ENCODE results near the gene EFR3B. TPM values are rescaled to one million over a fixed set of nuclear protein-coding genes. Genes with fewer than 3 reads are reported as not detected.

EFR3B gene
- total RNA-seq, 1 experiment from 2014 or later, result 8.9 TPM

GRCh38 chr2:25078170-25079049, 36.5 kb downstream of the EFR3B start (continued):
- no peak for TF ChIP-seq ZNF396 (CRISPR knock-in tag; IDR thresholded peaks at IDR 0.05; ENCODE audit: borderline replicate concordance)
- TF ChIP-seq OVOL2 (CRISPR knock-in tag; IDR thresholded peaks at IDR 0.05; ENCODE audit: borderline replicate concordance), result no peak
- TF ChIP-seq JAZF1 (CRISPR knock-in tag; IDR thresholded peaks at IDR 0.05), result no peak
- no peak for TF ChIP-seq PRRX2 (CRISPR knock-in tag; IDR thresholded peaks at IDR 0.05)
- no peak for TF ChIP-seq PRDM15 (CRISPR knock-in tag; IDR thresholded peaks at IDR 0.05)

GRCh38 chr2:25079050-25079635, 37.3 kb downstream of the EFR3B start:
- DNase-seq (ENCODE audit: low spot score), result no peak
- no peak for ATAC-seq
- CTCF ChIA-PET, result interaction anchor here (0.6 kb wide), 1 partner anchor 962 kb away, joined by 5 read pairs; no protein-coding TSS in a partner anchor
- peaks cover 2% of the 10 kb centered on the region; the same call in 1 of the 2 replicates for H3K36me3 Mint-ChIP-seq
- TF ChIP-seq CREB1 (CRISPR knock-in tag; IDR thresholded peaks at IDR 0.05), result no peak
- TF ChIP-seq CDX4 (CRISPR knock-in tag; IDR thresholded peaks at IDR 0.05; ENCODE audit: borderline replicate concordance), result no peak
- no peak for TF ChIP-seq FOXP4 (CRISPR knock-in tag; IDR thresholded peaks at IDR 0.05)
- no peak for TF ChIP-seq ETV6 (CRISPR knock-in tag; IDR thresholded peaks at IDR 0.05)
- no peak for TF ChIP-seq CTCF (IDR thresholded peaks at IDR 0.05)
- TF ChIP-seq IRF2 (CRISPR knock-in tag; IDR thresholded peaks at IDR 0.05; ENCODE audit: borderline replicate concordance, low read depth), result no peak
- H3K9me3 Mint-ChIP-seq, result peaks cover 6% of the 10 kb centered on the region; the same call in 1 of the 2 replicates
- no peak overlapping the region for H3K27ac Mint-ChIP-seq
- H3K27me3 Mint-ChIP-seq (ENCODE audit: low read depth), result no peaks in the 10 kb centered on the region
- POLR2A ChIA-PET, result interaction anchor here (0.6 kb wide), 1 partner anchor 15 kb away, joined by 7 read pairs; no protein-coding TSS in a partner anchor
- H3K4me3 Mint-ChIP-seq, result no peak overlapping the region
- H3K4me1 Mint-ChIP-seq, result peaks cover 8% of the 10 kb centered on the region

GRCh38 chr2:25081237-25081790, 39.4 kb downstream of the EFR3B start:
- H3K36me3 Mint-ChIP-seq, result no peaks in the 10 kb centered on the region
- ChIA-PET CTCF (interaction anchor here (0.8 kb wide), 1 partner anchor 48 kb away, joined by 4 read pairs; no protein-coding TSS in a partner anchor), POLR2A (no interaction called here)
- no peaks in the 10 kb centered on the region for H3K27me3 Mint-ChIP-seq (ENCODE audit: low read depth)
- no peaks in the 10 kb centered on the region for H3K9me3 Mint-ChIP-seq
- no peak overlapping the region for H3K27ac Mint-ChIP-seq
- DNase-seq (ENCODE audit: low spot score) (no peak), ATAC-seq (no peak)
- H3K4me3 Mint-ChIP-seq, result no peak overlapping the region
- H3K4me1 Mint-ChIP-seq, result peaks cover 8% of the 10 kb centered on the region
- TF ChIP-seq PREB (CRISPR knock-in tag; IDR thresholded peaks at IDR 0.05; ENCODE audit: borderline replicate concordance) (no peak), GRHL2 (CRISPR knock-in tag; IDR thresholded peaks at IDR 0.05; ENCODE audit: insufficient replicate concordance, severe bottlenecking) (no peak), ERG (CRISPR knock-in tag; IDR thresholded peaks at IDR 0.05) (no peak), ESRRA (CRISPR knock-in tag; IDR thresholded peaks at IDR 0.05; ENCODE audit: borderline replicate concordance) (no peak), ZNF396 (CRISPR knock-in tag; IDR thresholded peaks at IDR 0.05; ENCODE audit: borderline replicate concordance) (no peak), CTCF (IDR thresholded peaks at IDR 0.05) (no peak)

All from WTC11 (cell line).